Measurements from ENCODE around the gene PITPNM2.

The PITPNM2 gene

DNA sequence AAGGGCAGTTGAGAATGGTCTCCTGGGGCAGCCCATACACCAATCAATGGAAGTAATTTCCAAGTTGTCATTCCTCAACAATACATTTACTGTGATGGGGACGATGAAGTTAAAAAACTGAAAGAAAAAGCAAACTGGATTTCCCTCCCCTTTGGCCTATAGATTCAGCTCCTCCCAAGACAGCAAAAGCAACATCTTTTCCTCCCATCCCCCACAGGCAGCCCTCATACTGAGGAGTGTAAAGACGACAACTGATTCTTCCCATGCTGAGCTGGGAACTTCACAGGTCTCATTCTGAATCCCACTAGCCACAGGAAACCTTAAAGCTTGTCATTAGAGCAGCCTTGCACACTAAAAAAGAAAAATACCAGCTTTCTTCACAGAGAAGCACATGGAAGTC is 48.5 kb downstream of the PITPNM2 start:
- H3K4me3 ChIP-seq (ENCODE audit: control insufficient read depth, low read depth, low read length) = no peak overlapping the region
- DNase-seq (ENCODE audit: low read depth) = no peak
- TF ChIP-seq, protein P1, sequence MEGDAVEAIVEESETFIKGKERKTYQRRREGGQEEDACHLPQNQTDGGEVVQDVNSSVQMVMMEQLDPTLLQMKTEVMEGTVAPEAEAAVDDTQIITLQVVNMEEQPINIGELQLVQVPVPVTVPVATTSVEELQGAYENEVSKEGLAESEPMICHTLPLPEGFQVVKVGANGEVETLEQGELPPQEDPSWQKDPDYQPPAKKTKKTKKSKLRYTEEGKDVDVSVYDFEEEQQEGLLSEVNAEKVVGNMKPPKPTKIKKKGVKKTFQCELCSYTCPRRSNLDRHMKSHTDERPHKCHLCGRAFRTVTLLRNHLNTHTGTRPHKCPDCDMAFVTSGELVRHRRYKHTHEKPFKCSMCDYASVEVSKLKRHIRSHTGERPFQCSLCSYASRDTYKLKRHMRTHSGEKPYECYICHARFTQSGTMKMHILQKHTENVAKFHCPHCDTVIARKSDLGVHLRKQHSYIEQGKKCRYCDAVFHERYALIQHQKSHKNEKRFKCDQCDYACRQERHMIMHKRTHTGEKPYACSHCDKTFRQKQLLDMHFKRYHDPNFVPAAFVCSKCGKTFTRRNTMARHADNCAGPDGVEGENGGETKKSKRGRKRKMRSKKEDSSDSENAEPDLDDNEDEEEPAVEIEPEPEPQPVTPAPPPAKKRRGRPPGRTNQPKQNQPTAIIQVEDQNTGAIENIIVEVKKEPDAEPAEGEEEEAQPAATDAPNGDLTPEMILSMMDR (conservative IDR thresholded peaks at IDR 0.05; ENCODE audit: control insufficient read depth, insufficient read depth, low read depth, low read length) = no peak

DNA sequence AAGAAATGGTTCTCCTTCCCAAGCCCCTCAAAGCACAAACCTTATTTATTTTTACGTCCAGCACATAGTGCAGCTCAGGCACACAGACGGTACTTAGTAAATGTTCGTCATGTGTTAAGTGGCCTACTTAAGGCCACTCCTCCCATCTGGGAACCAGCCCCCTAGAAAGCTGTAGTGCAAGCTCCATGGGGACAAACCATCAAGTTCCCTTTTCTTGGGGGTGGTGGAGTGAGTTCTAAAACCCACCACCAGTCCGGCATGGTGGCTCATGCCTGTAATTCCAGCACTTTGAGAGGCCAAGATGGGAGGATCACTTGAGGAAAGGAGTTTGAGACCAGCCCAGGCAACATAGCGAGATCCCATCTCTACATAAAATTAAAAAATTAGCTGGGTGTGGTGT is 49.4 kb downstream of the PITPNM2 start:
- TF ChIP-seq, protein P1 (conservative IDR thresholded peaks at IDR 0.05; ENCODE audit: control insufficient read depth, insufficient read depth, low read depth, low read length) = no peak
- H3K4me3 ChIP-seq (ENCODE audit: control insufficient read depth, low read depth, low read length) = no peak overlapping the region
- no peak for DNase-seq (ENCODE audit: low read depth)
